B cell (primary cell): ENCODE results near the gene THBS3. TPM values are rescaled to one million over a fixed set of nuclear protein-coding genes. Genes with fewer than 3 reads are reported as not detected.
"Not testable (repeated sequence)": the region's sequence is repeated elsewhere in the genome, so short reads cannot be mapped to it uniquely, and the experiment has no call there.

ENCODE experiments used
- ATAC-seq: fragments of 200-7000 bp; cut with Tn5 transposase; one replicate; pipeline ENCODE4 v1.10.0; 2021; ENCODE audit warnings: low read depth, mild to moderate bottlenecking, moderate number of reproducible peaks, moderate library complexity
- CTCF ChIA-PET: fragments of 350-600 bp; sonication (Branson Sonifier 250); formaldehyde crosslinking; loops from one replicate; lab custom pipeline; 2021; ENCODE audit warnings: antibody characterized with exemption, inconsistent platforms; lab: Charles Lee
- POLR2A ChIA-PET: fragments of 350-600 bp; sonication (Branson Sonifier 250); formaldehyde crosslinking; loops from one replicate; lab custom pipeline; 2021; ENCODE audit warnings: antibody characterized with exemption; lab: Charles Lee
- DNase-seq: peaks from one replicate; pipeline ENCODE4 v3.0.0; 2013
- H2AFZ ChIP-seq: 2 replicates; pipeline ENCODE4 v1.6.1; 2012; ENCODE audit warnings: mild to moderate bottlenecking, low read depth, low read length; ENCODE audit not compliant: insufficient read depth, poor library complexity, severe bottlenecking
- H3K27ac ChIP-seq, 2 donors: 1 replicate in 1 of 2; 2 replicates in 1 of 2; pipeline ENCODE4 v1.5.1; 2012 to 2013; ENCODE audit warnings: low read length in 2 of 2, mild to moderate bottlenecking in 2 of 2, moderate library complexity in 1 of 2
- H3K27me3 ChIP-seq, 4 experiments: fragments of 200-600 bp in 1 of 4; sonication (generic) in 1 of 4; replicated peaks in 1 of 4; 1 replicate in 2 of 4; 2 replicates in 2 of 4; pipeline versions ENCODE4 v1.6.1 to v1.7.0; 2013 to 2016; ENCODE audit warnings: low read length in 3 of 4, mild to moderate bottlenecking in 2 of 4, mixed read lengths in 1 of 4, moderate library complexity in 1 of 4; ENCODE audit not compliant: insufficient read depth in 4 of 4, control insufficient read depth in 3 of 4; ENCODE audit errors: control extremely low read depth in 1 of 4
- H3K36me3 ChIP-seq, 2 experiments: replicated peaks in 1 of 2; 1 replicate in 1 of 2; 2 replicates in 1 of 2; pipeline versions ENCODE4 v1.6.1 to v1.7.1; 2013; ENCODE audit warnings: low read length in 1 of 2; ENCODE audit not compliant: insufficient read depth in 2 of 2, control insufficient read depth in 1 of 2; ENCODE audit errors: control extremely low read depth in 1 of 2, extremely low read depth in 1 of 2
- H3K4me1 ChIP-seq, 2 donors: fragments of 200-600 bp in 1 of 2; sonication (generic) in 1 of 2; 1 replicate in 1 of 2; 2 replicates in 1 of 2; pipeline versions ENCODE4 v1.5.1 to v1.6.1; 2013 to 2017; ENCODE audit warnings: low read length in 2 of 2; ENCODE audit not compliant: control insufficient read depth in 2 of 2, insufficient read depth in 2 of 2
- H3K4me2 ChIP-seq: replicated peaks from 2 replicates; pipeline ENCODE3; 2012; ENCODE audit warnings: mild to moderate bottlenecking, low read depth, low read length; ENCODE audit not compliant: poor library complexity, severe bottlenecking
- H3K4me3 ChIP-seq, 5 experiments: fragments of 200-600 bp in 1 of 5; sonication (generic) in 1 of 5; 1 replicate in 3 of 5; 2 replicates in 2 of 5; pipeline versions ENCODE4 v1.5.1 to v1.7.0; 2011 to 2016; ENCODE audit warnings: low read length in 4 of 5, mild to moderate bottlenecking in 4 of 5, low read depth in 2 of 5, control low read depth in 1 of 5, moderate library complexity in 1 of 5; ENCODE audit not compliant: insufficient read depth in 1 of 5; ENCODE audit errors: control extremely low read depth in 1 of 5, extremely low read depth in 1 of 5
- H3K79me2 ChIP-seq: fragments of 200-600 bp; sonication (generic); one replicate; pipeline ENCODE4 v1.6.0; 2016; ENCODE audit warnings: low read length; ENCODE audit not compliant: control insufficient read depth, insufficient read depth
- H3K9ac ChIP-seq: fragments of 200-600 bp; sonication (generic); 2 replicates; pipeline ENCODE4 v1.6.1; 2017; ENCODE audit warnings: mild to moderate bottlenecking, low read length, moderate library complexity
- H3K9me3 ChIP-seq, 3 donors: one replicate each; pipeline versions ENCODE4 v1.6.1 to v1.7.1; 2013; ENCODE audit warnings: low read length in 2 of 3; ENCODE audit not compliant: control insufficient read depth in 2 of 3, insufficient read depth in 1 of 3; ENCODE audit errors: control extremely low read depth in 1 of 3
- H4K20me1 ChIP-seq: 2 replicates; pipeline ENCODE4 v1.6.0; 2012; ENCODE audit warnings: mild to moderate bottlenecking, low read length; ENCODE audit not compliant: insufficient read depth, control insufficient read depth, poor library complexity, severe bottlenecking
- H3K27ac Mint-ChIP-seq: one replicate; pipeline ENCODE4 v1.8.0; 2021; ENCODE audit warnings: mixed read lengths
- H3K27me3 Mint-ChIP-seq: one replicate; pipeline ENCODE4 v1.8.0; 2021; ENCODE audit warnings: mixed read lengths
- H3K4me1 Mint-ChIP-seq: one replicate; pipeline ENCODE4 v1.8.0; 2021; ENCODE audit warnings: mixed read lengths
- H3K4me3 Mint-ChIP-seq: one replicate; pipeline ENCODE4 v1.8.0; 2021; ENCODE audit warnings: mixed read lengths
- H3K9me3 Mint-ChIP-seq: one replicate; pipeline ENCODE4 v1.8.0; 2022; ENCODE audit warnings: mixed read lengths; ENCODE audit not compliant: insufficient read depth
- EZH2 ChIP-seq: IDR thresholded peaks from 2 replicates; pipeline ENCODE4 v1.6.1; 2012; ENCODE audit warnings: borderline replicate concordance, low read depth, mild to moderate bottlenecking, moderate library complexity, low read length; ENCODE audit not compliant: insufficient read depth, poor library complexity, severe bottlenecking
- whole genome bisulfite sequencing: methylation state at CpG from one replicate; pipeline ENCODE4 v1.1.5; 2013; ENCODE audit warnings: missing lambda C conversion rate; ENCODE audit not compliant: insufficient coverage; 5-methylcytosine and 5-hydroxymethylcytosine counted together
- intact Hi-C: fragments of 100-400 bp; cut with micrococcal nuclease; formaldehyde crosslinking; loops from one replicate; pipeline ENCODE4 v1.10.0; 2022
- polyA plus RNA-seq: library from polyadenylated mRNA; depleted of rRNA; stranded (reverse); fragments of >200 nt; gene quantifications from 2 replicates; pipeline ENCODE4 v1.2.3, GENCODE V29; 2012
- total RNA-seq, 2 donors: library from RNA; stranded (reverse); fragments of 120-200 nt in 1 of 2; gene quantifications; 1 replicate in 1 of 2; 2 replicates in 1 of 2; pipeline versions ENCODE4 v1.2.3 to v1.2.4, GENCODE V29; 2013 to 2022
- TF ChIP-seq, protein P1 (sequence below): fragments of 200-600 bp; IDR thresholded peaks from one replicate; pipeline ENCODE4 v1.8.0; 2022; ENCODE audit warnings: antibody characterized with exemption, mild to moderate bottlenecking

THBS3 gene
- total and polyA plus RNA-seq, 2 donors (not counting 1 experiment from before 2014, with no cell fraction given): 28.0 to 28.6 TPM

DNA sequence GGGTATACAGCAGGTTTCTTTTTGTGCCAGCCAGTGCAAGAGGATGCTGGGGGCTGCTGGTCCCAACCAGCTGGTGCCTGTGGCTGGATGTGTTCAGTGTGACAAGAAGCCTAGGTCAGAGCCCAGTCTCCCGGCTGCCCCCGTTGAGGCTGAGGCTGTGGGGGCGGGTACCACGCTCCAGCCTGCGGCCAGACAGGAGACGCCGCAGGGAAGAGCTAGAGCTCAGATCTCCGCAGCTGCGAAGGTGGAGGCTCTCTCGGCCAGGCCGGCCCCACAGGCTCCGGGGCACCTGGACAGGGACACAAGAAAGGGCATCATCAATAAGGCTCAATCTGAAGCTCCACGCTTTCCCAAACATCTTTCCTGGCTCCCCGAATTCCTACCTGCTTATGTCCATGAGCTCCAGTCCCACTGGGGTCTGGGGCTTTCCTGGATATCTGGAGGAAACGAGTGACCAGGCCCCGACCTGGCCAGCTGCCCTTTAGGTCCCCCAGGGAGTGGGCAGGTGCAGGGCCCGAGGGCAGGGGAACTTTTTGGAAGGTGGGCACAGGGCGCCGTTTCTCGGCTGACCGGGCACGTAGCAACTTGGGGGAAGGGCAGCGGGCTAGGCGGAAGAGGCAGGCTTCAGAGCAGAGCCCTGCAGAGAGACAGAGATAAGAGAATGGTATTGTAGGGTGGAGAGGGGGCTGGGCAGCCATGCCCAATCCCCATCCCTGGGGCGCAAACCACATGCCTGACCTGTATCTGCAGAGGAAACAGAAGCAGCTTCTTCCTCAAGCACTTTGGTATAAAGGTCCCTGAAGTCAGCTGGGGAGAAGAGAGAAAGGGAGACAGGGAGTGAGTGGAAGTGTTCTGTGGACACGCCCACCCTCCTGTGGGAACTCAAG is 40.2 kb upstream of the THBS3 start:
- TF ChIP-seq, protein P1, sequence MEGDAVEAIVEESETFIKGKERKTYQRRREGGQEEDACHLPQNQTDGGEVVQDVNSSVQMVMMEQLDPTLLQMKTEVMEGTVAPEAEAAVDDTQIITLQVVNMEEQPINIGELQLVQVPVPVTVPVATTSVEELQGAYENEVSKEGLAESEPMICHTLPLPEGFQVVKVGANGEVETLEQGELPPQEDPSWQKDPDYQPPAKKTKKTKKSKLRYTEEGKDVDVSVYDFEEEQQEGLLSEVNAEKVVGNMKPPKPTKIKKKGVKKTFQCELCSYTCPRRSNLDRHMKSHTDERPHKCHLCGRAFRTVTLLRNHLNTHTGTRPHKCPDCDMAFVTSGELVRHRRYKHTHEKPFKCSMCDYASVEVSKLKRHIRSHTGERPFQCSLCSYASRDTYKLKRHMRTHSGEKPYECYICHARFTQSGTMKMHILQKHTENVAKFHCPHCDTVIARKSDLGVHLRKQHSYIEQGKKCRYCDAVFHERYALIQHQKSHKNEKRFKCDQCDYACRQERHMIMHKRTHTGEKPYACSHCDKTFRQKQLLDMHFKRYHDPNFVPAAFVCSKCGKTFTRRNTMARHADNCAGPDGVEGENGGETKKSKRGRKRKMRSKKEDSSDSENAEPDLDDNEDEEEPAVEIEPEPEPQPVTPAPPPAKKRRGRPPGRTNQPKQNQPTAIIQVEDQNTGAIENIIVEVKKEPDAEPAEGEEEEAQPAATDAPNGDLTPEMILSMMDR: no peak
- TF ChIP-seq EZH2: no peak
- WGBS: 93% methylated on average over 24 of the region's 26 CpGs
- ChIA-PET CTCF (interaction anchor here (0.6 to 5.8 kb wide), 11 partner anchors 13 to 343 kb away, joined by 3 to 71 read pairs (median 4); partner anchors contain the start of genes CLK2, KRTCAP2, MTX1 and SCAMP3), POLR2A (interaction anchor here (0.6 kb wide), 1 partner anchor 23 kb away, joined by 3 read pairs; no protein-coding TSS in a partner anchor)
- Histone ChIP-seq H3K9me3 (peaks cover 0 to 4% (median 2%) of the 10 kb centered on the region in 3 donors), H3K27me3 (no peaks in the 10 kb centered on the region), H3K36me3 (no peaks in the 10 kb centered on the region), H3K79me2 (no peaks in the 10 kb centered on the region), H3K4me1 (peaks cover 17 to 30% of the 10 kb centered on the region in 2 donors), H3K9ac (no peak overlapping the region), H3K4me3 (no peak overlapping the region), H4K20me1 (no peaks in the 10 kb centered on the region), H3K4me2 (no peak overlapping the region), H2AFZ (no peak overlapping the region), H3K27ac (no peak overlapping the region)
- peaks cover 25% of the 10 kb centered on the region for H3K4me1 Mint-ChIP-seq
- DNase-seq (no peak), ATAC-seq (no peak)
- no peak overlapping the region for H3K27ac Mint-ChIP-seq
- no peaks in the 10 kb centered on the region for H3K9me3 Mint-ChIP-seq
- no peak overlapping the region for H3K4me3 Mint-ChIP-seq
- intact Hi-C loops: no loop called here
- peaks cover 4% of the 10 kb centered on the region for H3K27me3 Mint-ChIP-seq

DNA sequence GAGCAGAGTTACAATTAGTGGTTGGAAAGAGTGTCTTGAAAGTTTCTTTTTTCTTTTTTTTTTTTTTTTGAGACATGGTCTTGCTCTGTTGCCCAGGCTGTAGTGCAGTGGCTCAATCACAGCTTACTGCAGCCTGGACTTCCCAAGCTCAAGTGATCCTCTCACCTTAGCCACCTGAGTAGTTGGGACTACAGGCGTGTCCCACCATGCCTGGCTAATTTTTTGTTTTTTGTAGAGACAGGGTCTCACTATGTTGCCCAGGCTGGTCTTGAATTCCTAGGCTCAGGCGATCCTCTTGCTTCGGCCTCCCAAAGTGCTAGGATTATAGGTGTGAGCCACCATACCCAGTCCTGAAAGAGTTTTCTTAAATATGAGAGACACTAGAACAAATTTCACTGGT is 39.1 kb upstream of the THBS3 start:
- CTCF ChIA-PET: interaction anchor here (0.7 to 5.8 kb wide), 5 partner anchors 20 to 257 kb away, joined by 3 to 46 read pairs (median 4); partner anchors contain the start of genes KRTCAP2, MTX1 and THBS3
- H3K4me2 ChIP-seq, H4K20me1 ChIP-seq, H3K4me3 Mint-ChIP-seq, H3K27ac Mint-ChIP-seq, intact Hi-C loops, H3K36me3 ChIP-seq, H3K9me3 Mint-ChIP-seq, H3K27me3 ChIP-seq, H3K4me3 ChIP-seq, H3K79me2 ChIP-seq, H3K27ac ChIP-seq, POLR2A ChIA-PET, ATAC-seq, DNase-seq, H3K27me3 Mint-ChIP-seq, H2AFZ ChIP-seq, H3K9me3 ChIP-seq, H3K9ac ChIP-seq: not testable (repeated sequence)
- H3K4me1 Mint-ChIP-seq: peaks cover 25% of the 10 kb centered on the region
- H3K4me1 ChIP-seq: peaks cover 19 to 30% of the 10 kb centered on the region in 2 donors
- no CpG with 5 or more reads among the region's 3 CpGs for WGBS
